PC-3 (cell line): ENCODE data around the gene TEX29. TPM values are rescaled to one million over a fixed set of nuclear protein-coding genes. Genes with fewer than 3 reads are reported as not detected.

Experiments
- ATAC-seq: fragments of 200-7000 bp; cut with Tn5 transposase; 2 replicates; pipeline ENCODE4 v1.9.1; 2020; ENCODE audit warnings: mild to moderate bottlenecking, moderate library complexity
- BruUV-seq: library from RNA; stranded (reverse); fragments of 400-500 nt; replicated peaks from 2 replicates; lab custom pipeline; 2021; lab: Mats Ljungman, UMichigan
- CTCF ChIA-PET: fragments of 300-600 bp; sonication (Branson Sonifier 250); formaldehyde crosslinking; loops from one replicate; lab custom pipeline; 2022; ENCODE audit warnings: antibody characterized with exemption; lab: Charles Lee
- POLR2A ChIA-PET: fragments of 300-600 bp; sonication (Branson Sonifier 250); formaldehyde crosslinking; loops from one replicate; lab custom pipeline; 2022; ENCODE audit warnings: antibody characterized with exemption; ENCODE audit not compliant: unreplicated experiment; lab: Charles Lee
- DNase-seq: peaks from one replicate; pipeline ENCODE4 v3.0.0-alpha.2; 2015
- H2AFZ ChIP-seq: fragments of 300-600 bp; sonication (generic); 2 replicates; pipeline ENCODE4 v1.6.0; 2016; ENCODE audit warnings: antibody characterized with exemption, low read length
- H3F3A ChIP-seq: fragments of 300-600 bp; sonication (generic); one replicate; pipeline ENCODE4 v1.6.0; 2017; ENCODE audit warnings: antibody characterized with exemption, low read length, control low read depth, mild to moderate bottlenecking; ENCODE audit not compliant: unreplicated experiment
- H3K27ac ChIP-seq: fragments of 300-600 bp; sonication (generic); 2 replicates; pipeline ENCODE4 v1.5.1; 2016; ENCODE audit warnings: mild to moderate bottlenecking, low read length
- H3K27me3 ChIP-seq: fragments of 300-600 bp; sonication (generic); 2 replicates; pipeline ENCODE4 v1.6.1; 2016; ENCODE audit warnings: low read length, mixed read lengths
- H3K36me3 ChIP-seq: fragments of 300-600 bp; sonication (generic); 2 replicates; pipeline ENCODE4 v1.6.1; 2016; ENCODE audit warnings: low read depth, mixed run types, low read length, mixed read lengths
- H3K4me1 ChIP-seq: fragments of 300-600 bp; sonication (generic); 2 replicates; pipeline ENCODE4 v1.5.1; 2016; ENCODE audit warnings: low read length; ENCODE audit not compliant: insufficient read depth
- H3K4me2 ChIP-seq: fragments of 300-600 bp; sonication (generic); 2 replicates; pipeline ENCODE4 v1.6.0; 2016; ENCODE audit warnings: low read length
- H3K4me3 ChIP-seq: fragments of 300-600 bp; sonication (generic); 2 replicates; pipeline ENCODE4 v1.5.1; 2016; ENCODE audit warnings: mild to moderate bottlenecking, low read length, mixed read lengths
- H3K79me2 ChIP-seq: fragments of 300-600 bp; sonication (generic); 2 replicates; pipeline ENCODE4 v1.6.1; 2017; ENCODE audit warnings: low read length, mixed read lengths
- H3K9ac ChIP-seq: fragments of 300-600 bp; sonication (generic); 2 replicates; pipeline ENCODE4 v1.6.0; 2016; ENCODE audit warnings: mild to moderate bottlenecking, low read length
- H3K9me2 ChIP-seq: fragments of 300-600 bp; sonication (generic); replicated peaks from 2 replicates; pipeline ENCODE4 v1.6.1; 2016; ENCODE audit warnings: mixed run types, low read length, mixed read lengths
- H3K9me3 ChIP-seq: fragments of 300-600 bp; sonication (generic); 2 replicates; pipeline ENCODE4 v1.6.1; 2016; ENCODE audit warnings: low read length, mixed read lengths
- H4K20me1 ChIP-seq: fragments of 300-600 bp; sonication (generic); 2 replicates; pipeline ENCODE4 v1.6.1; 2016; ENCODE audit warnings: low read length, mixed read lengths
- CTCF ChIP-seq: fragments of 300-600 bp; sonication (generic); conservative IDR thresholded peaks from 2 replicates; pipeline ENCODE4 v1.5.1; 2017; ENCODE audit warnings: antibody characterized with exemption, low read depth, mild to moderate bottlenecking, low read length
- EZH2 ChIP-seq: fragments of 300-600 bp; sonication (generic); IDR thresholded peaks from one replicate; pipeline ENCODE4 v1.6.1; 2017; ENCODE audit warnings: antibody characterized with exemption, mild to moderate bottlenecking, low read length; ENCODE audit not compliant: unreplicated experiment
- EZH2phosphoT487 ChIP-seq: fragments of 300-600 bp; sonication (generic); IDR thresholded peaks from 2 replicates; pipeline ENCODE4 v1.6.1; 2018; ENCODE audit warnings: mild to moderate bottlenecking, antibody characterized with exemption, low read length, borderline replicate concordance
- intact Hi-C: fragments of 100-400 bp; cut with micrococcal nuclease; formaldehyde crosslinking; loops from 2 replicates; pipeline ENCODE4 v1.9.0; 2023
- total RNA-seq: library from RNA; depleted of rRNA; stranded (reverse); fragments of >200 nt; gene quantifications from 2 replicates; pipeline ENCODE4 v1.2.3, GENCODE V29; 2014

The TEX29 gene
- total RNA-seq, 1 experiment from 2014 or later, result not detected

GRCh38 chr13:111360452-111360851 lies 40.0 kb downstream of the TEX29 start:
- Histone ChIP-seq H3K4me1 (no peaks in the 10 kb centered on the region), H3K9ac (no peak overlapping the region), H4K20me1 (no peaks in the 10 kb centered on the region), H2AFZ (no peak overlapping the region), H3K27me3 (peaks cover 62% of the 10 kb centered on the region), H3K79me2 (no peaks in the 10 kb centered on the region), H3K9me3 (no peaks in the 10 kb centered on the region), H3K4me3 (no peak overlapping the region), H3K9me2 (no peaks in the 10 kb centered on the region), H3F3A (no peaks in the 10 kb centered on the region), H3K4me2 (no peak overlapping the region), H3K27ac (no peak overlapping the region), H3K36me3 (no peaks in the 10 kb centered on the region)
- no peak for ATAC-seq
- no peak for DNase-seq
- TF ChIP-seq EZH2 (no peak), CTCF (no peak), EZH2phosphoT487 (no peak)
- ChIA-PET CTCF (no interaction called here), POLR2A (no interaction called here)
- intact Hi-C loops, result no loop called here
- no TSS peak for BruUV-seq

DNA sequence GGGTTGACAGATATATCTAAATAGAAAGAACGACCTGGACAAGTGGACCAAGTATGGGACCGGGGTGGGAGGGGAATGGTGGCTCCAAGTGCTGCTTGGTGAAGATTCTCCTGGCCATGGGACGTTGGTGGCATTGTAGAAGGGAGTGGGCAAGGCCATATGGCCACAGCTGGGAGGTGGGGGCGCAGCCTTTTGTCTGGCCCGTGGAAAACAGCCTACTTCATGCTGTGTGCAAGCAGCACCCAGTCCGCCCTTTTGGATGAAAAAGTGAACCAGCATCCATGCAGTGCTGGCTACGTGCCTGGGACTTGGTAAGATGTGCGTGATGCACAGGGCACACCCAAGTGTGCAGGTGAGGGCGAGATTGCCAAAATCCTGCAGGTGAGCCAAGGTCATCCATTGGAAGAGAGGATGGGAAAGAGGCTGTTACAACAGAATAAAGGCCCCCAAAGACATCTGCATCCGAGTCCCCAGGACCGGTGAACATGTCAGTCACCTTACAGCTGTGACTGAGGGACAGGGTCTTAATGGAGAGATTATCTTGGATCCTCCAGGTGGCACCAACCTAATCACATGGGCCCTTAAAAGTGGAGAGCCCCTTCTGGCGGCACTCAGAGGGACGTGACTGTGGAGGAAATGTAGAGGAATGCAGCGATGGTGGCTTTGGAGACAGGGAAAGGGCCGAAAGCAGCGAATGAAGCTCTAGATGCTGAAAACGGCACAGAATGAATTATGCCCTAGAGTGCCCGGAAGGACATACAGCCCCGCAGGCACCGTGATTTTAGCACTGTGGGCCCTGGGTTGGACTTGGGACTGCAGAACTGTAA lies 40.8 kb downstream of the TEX29 start:
- BruUV-seq, result no TSS peak
- TF ChIP-seq EZH2phosphoT487, result no peak
- TF ChIP-seq EZH2, result no peak
- no peak for TF ChIP-seq CTCF
- ATAC-seq, result no peak

More for the DNA sequence above, 40.8 kb downstream of the TEX29 start:
- H3K9ac ChIP-seq, result no peak overlapping the region
- H3K4me3 ChIP-seq, result no peak overlapping the region
- H3K27ac ChIP-seq, result no peak overlapping the region
- ChIA-PET POLR2A (no interaction called here), CTCF (no interaction called here)
- H3K79me2 ChIP-seq, result no peaks in the 10 kb centered on the region
- H2AFZ ChIP-seq, result no peak overlapping the region
- H3F3A ChIP-seq, result no peaks in the 10 kb centered on the region
- H3K27me3 ChIP-seq, result peaks cover 60% of the 10 kb centered on the region
- no peaks in the 10 kb centered on the region for H3K9me3 ChIP-seq
- H4K20me1 ChIP-seq, result no peaks in the 10 kb centered on the region
- H3K36me3 ChIP-seq, result no peaks in the 10 kb centered on the region
- H3K9me2 ChIP-seq, result no peaks in the 10 kb centered on the region
- DNase-seq, result no peak
- no peak overlapping the region for H3K4me2 ChIP-seq
- intact Hi-C loops, result no loop called here
- no peaks in the 10 kb centered on the region for H3K4me1 ChIP-seq
